Activated T-helper 9 cell treated with anti-CD3 and anti-CD28 coated beads, Interleukin-2, amount 50 U/mL, for 16 hours (primary cell): ENCODE measurements around the gene SORBS2.
A peak's percentile ranks its signal among the peaks of the same experiment; 100 is the strongest.

Experiments used
- DNase-seq: peaks from one replicate; pipeline ENCODE4 v3.0.0-alpha.2; 2020; ENCODE audit warnings: low read depth

Gene SORBS2

DNA sequence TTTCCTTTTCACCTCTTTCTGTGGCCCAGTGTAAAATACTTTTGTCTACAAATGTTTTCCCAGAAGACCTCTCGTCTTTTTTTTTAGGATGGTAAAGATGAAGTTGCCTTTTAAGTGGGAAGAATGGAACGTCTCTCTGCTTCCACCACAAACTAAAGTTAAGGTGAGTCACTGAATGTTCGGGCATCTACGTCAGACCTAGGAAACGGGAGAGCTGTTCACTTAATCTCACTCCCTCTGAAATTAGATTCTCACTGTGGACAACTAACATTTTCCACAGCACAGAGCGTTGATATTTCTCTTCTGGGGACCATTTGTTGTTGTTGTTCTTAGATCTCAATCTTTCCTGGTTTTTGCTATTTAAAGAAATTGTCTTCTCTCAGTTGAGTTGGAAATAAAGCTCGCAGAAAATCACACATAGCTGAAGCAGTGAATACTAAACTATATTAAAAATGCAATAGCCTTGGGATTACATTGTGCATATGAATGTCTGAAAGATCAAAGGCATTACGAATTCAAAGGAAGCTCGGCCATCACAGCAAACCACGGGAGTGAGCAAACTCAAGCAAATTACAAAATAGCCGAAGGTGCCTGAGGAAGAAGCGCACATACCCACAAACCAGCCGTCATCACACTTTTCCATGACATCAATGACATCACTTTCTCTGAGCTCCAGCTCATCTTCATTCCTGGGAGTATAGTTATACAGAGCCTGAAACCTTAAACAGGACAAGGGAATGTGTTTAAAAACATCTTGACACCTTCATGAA is 222.7 kb downstream of the SORBS2 start:
- no peak for DNase-seq

DNA sequence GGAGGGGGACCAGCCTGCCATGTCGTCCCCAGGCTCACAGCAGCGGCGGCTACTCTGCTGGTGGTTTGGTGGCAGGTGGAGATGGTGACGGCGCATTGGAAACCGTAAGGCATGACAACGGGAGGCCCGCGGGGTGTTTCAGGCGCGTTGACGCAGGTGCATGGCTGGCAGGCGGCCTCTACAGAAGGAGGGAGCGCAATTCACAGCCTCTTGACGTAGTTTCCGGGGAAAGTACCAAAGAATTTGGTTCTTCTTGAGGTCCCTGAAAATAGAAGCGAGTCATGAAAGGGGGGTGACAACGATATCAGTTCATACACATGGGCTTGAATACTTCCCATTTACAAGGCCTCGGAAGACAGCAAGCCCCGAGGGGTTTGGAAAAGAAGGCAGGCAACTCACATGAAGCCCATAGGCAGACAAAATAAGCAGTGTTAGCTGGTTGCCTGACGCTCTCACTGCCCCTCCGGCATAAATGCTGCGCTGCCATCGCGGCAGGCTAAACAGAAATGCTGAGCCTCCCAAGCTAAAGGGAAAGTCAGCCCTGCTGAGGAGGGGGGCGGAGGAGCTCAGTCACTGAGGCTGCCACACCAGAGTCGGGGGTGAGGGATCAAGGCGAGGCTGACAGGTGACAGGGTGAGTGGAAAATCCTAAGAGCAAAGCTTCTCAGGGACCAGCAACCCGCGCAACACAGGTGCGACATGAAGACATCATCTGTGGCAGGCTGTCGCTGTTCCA is 224.4 kb downstream of the SORBS2 start:
- DNase-seq, result peak; percentile 41

DNA sequence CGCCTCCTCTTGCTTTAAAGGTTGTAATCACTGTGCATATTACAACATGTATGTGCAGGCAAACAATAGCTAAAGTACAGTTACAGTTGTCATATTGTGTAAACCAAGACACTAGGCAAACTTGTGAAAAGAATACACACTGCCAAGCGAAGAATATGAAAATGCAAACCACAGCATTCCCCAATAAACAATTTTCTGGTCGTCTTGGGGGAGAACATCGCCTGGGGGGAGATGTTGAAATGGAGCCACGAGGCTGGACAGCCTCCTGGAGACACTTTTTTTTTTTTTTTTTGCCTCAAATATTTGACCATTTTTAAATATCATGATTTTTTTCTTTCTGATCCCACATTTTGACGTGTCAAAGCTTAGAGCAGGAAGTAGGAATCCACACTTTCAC is 225.0 kb downstream of the SORBS2 start:
- DNase-seq, result no peak

DNA sequence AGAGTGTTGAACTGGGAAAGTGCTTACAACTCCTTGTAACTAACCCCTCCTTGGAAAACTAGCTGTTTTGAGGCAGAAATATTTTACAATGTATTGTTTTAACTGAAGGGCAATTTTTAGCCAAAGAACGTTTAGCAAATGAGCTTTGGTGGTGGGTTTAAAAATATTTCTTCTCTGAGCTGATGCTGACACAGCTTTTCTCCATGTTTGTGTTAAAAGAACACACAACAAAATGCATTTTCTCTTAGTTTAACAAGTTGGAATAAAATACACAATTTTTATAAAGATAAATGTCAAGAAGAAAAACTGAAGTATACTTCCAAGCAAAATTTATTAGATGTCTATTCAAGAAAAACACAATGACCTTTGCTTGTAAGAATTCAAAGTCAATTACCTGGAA is 226.8 kb downstream of the SORBS2 start:
- no peak for DNase-seq

DNA sequence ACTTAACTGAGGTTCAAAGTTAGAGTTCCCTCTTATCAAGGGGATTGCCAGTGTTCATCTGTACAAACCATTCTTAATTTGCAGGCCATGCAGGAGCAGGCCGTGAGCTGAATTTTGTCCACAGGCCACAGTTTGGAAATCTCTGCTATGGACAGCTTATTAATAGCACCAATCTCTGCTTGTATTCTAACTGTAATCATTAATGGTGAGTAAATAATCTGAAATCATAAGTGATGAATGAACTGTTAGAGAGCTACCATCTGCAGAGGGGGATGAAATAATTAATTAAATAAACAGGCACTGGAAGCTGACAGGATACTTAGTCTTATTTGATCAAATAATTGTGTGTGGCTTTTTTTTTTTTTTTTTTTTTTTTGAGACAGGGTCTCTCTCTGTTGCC is 228.2 kb downstream of the SORBS2 start:
- DNase-seq, result no peak

DNA sequence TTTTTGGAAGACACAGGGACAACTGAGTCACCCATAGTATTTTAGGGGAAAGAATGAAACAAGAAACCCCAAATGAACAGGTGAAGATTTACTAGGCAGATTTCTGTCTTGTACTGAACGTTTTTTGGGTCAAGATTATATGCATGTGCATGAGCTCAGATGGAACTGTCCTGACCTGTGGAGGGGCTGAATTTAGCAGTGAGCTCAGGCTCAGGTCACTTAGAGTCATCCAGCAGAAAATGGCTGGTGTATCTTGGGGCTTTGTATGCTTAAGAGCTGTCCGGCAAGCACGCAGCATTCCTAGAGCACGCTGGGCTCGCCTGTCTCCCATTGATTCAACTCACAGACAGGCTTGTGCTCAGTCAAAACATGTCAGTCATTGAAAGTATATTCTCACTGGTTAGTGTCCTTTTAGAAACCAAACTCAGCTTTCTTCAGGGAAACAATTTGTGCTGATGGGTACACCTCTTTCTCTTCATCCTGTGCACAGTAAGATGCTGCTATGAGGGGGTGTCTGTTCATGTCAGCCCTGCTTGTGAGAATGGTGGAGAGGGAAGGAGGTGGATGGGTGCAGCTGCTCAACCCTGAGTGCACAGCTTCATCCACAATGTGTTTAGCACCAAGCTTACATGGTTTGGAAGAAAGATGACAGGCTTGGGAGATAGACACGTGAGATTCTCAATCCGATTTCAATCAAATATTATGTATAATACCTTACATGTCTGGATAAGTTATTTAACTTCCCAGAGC is 229.2 kb downstream of the SORBS2 start:
- no peak for DNase-seq

DNA sequence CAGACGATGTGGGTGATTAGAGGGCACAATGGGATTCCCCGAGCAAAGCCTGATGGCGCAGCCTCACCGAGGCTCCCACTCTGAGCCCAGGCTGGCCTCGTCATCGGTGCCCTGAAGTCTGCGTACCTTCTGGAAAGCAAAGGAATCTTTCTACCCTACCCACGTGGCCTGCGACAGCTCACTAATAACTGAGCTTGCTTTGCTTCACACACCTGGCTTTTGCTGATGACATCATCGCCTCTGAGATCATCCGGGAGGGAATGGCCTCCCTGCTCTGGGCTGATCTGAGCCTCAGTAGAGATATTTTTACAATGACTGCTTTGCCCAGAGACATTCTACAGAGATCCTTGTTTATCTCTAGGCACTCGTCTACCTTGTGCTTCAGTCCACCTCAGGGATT is 231.3 kb downstream of the SORBS2 start:
- no peak for DNase-seq

DNA sequence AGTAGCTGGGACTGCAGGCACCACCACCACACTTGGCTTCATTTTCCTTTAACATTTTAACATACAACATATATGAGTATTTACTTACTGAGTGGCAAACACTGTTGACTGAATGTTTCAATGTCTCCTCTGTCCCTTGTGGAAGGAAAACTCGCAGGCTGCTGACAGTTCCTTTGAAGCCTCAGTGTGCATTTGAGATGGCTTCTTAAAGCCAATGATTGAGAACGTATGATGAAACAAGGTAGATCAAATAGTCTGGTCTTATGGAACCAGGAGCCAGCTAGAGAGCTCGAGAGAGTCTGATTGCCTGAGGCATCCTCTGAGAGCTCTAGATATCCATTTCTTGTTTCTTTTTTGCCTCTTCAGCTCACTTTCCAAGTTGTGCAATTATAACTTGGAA is 233.7 kb downstream of the SORBS2 start:
- DNase-seq, result no peak

DNA sequence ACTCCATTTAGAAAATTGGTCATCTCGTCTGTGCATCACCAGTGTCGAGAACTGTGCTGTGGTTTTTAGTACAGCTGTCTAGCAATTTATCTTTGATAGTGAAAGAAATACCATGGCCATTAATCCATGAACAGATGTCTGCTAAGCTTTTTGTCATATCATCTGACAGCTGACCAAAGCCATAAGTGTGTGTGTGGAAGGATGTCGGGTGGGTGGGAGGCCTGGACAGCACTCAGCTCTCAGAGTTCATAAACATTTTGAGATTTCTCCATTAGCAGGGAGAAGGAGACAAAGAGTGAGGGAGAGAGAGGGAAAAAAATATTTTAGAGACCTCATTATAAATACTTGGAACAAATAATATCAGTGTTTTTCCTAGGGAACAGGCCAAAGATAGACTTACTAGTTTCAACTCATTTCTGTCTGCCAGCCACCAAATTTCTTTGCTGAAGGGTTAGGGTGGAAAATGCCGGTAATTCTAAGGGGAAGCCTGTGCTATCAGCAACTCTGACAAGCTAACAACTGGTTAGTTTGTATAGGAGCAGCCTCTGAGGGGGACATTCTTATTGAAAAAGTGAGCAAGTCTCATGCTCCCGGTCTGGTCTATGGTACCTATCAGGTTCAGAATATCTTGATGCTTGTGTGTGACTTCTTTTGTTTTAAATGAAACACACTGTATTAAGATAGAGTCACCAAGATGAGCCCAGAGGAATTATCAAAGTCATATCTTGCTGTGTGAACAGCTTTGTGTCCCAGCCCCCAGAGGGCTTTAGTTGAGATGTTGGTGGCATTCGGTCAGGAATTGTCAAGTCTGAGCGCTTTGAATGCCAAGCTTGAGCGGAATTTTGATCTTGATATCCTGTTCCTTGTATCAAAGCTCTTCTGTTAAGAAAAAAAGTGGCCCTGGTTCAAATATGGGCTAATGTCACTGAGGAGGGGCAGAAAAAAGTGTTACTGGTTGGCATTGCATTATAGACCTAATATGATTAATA is 234.7 kb downstream of the SORBS2 start:
- no peak for DNase-seq

DNA sequence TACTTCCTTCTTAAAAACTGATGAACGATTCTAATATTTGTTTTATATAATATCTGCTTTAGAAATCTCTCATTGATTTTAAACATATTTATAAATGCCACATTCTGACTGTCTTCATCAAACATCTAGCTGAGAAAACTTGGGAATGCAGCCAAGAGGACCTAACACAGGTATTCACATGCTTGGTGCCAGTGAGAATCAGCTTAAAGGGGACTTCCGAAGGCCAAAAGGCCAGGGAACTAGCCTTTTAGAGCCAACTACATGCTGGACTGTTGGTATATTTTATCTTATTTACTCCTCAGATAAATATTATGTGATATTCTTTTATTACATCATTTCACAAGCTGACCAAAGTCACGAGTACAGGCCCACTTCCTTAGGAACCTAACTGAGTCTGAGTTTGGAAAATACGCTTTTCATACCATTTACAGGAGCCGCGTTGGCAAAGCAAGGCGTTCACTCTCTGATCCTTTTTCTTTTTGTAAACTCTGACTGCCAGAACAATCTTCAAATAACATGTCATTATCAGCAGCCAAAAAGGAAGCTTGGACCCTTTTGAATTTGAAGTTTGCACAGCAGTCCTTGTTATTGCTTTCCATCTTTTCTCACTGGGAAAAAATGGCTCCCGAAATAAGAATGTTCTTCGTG is 235.6 kb downstream of the SORBS2 start:
- no peak for DNase-seq

DNA sequence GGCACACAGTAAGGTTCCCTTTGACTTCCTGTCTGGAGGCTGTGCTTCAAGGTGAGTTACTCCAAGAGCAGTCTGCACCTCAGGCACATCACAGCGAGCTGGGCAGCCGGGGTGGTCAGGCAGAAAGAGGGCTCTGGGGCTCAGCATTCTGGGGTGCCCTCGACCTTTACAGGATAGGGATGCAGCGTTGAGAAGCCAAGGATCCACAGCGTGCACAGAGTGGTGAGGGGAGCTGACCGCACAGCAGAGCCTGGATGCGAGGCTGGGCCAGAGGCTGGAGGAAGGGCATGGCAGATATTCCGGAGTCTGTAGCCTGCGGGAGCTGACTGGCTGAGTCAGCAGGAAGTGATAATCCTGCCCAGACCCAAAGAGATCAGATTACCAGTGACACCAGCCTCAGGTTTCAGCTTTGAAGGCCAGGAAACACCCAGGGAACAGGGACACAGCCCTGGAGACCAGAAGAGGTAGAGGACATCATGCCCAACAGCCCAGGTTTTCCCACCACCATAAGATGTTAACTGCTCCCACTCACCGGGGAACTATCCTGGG is 238.3 kb downstream of the SORBS2 start:
- DNase-seq, result no peak

DNA sequence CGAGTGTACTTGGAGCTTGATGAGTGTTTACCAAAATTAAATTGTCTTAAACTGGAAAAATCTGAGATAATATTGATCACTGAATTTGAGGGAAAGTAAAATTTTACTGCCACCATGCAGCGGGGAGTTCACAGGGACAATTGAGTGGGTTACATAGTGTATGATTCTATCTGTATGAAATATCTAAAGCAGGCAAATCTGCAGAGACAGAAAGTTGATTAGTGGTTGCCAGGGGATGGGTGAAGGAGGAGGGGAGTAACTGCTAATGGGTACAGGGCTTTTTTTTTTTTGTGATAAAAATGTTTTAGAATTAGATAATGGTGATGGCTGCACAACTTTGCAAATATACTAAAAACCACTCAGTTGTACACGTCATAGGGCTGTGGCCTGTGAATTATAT is 241.3 kb downstream of the SORBS2 start:
- DNase-seq, result no peak

DNA sequence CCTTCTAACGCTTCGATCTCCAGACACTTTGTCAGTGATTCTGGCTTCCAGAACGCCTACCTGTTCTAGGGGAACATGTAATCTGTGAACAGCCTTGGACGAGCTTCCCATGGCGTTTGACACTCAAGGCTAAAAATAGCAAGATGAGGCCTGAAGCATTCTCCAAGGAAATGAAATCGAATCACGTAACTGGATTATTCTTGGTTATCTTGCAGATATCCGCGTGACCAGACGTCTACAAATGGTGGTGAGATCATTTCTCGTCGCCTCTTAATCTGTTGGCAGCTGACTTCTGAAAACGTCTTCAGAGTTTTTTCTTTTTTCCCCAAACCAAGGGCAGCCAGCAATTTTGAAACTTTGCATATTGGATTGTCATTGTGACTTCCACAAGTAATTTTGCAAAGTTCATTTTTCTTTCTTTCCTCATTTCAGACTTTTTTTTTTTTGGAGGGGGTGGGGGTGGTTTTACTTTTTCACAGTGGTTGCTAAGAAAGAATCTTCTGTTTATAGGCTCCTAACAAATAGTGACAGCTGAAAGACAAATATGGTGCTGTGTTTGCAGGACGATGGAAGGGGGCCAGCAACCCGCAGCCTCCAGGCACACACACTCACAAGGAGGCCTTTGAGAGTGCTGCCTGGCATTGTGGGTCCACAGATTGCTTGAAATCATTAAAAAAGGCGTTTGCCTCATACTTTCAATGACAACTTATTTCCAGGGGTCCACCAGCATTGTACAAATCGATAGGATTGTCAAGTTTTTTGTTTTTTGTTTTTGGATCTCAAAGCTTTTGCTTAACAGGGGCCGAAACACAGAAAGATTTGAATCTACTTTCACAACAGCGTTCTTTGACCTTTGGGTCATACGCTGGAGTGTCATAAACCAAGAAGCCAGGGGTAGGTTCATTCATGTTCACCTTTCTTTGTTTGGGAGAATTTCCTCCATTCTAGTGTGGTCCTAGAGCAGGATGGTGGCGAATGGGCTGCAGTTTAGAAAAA is 244.3 kb downstream of the SORBS2 start:
- no peak for DNase-seq

DNA sequence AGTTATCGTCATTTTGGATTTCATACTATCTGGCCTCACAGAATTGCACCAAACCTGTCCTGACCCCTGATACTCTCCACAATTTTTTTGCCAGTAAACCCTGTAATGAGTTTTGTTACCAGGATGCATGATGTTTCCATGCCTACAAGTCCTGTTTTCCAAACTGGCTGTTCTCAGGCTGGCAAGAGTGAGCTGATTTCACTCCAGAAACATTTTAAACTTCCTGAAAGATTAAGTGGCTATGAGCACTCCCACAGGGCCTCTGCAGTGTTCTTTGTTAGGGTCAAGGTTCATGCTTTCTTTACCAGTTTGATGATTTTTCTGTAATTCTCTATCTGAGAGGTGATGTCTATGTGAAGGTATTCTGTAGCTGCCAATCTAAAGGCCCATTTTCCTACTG is 245.0 kb downstream of the SORBS2 start:
- DNase-seq, result no peak

DNA sequence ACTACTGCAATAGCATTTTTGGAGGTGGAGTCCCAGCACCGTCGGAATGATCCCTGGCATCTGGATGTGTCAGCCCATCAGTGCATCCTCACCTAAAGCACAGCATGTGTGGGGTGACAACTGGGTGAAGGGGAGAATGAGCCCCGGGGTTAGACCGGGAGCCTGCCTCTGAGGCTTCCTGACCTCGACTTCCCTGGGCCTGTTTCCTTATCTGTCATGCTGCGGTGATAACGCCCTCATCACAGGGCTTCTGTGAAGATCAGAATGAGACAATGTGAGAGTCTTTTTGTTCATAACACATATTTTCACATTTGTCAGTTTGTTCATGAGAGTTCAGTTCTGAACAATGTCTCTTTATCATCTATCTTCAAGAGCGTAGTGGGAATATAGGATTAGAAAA is 245.6 kb downstream of the SORBS2 start:
- DNase-seq, result no peak

DNA sequence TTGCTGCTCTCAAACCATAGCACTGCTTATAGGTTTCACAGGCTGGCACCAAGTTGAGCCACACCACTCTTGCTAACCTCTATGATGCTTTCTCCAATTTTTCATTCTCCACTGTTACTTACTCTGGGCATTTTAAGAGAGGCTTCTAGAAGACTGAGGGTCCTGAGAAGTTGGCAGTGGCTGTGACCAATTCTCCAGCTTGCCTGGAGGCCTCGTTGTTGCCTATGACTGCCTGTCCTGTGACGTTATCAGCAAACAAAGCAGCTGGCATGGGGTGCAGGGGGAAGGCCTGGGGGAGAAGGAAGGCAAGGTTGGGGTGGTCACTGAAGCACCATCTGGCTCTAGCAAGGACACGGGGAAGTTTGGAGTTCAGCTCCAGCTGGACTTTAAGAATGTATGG is 246.3 kb downstream of the SORBS2 start:
- DNase-seq, result no peak

DNA sequence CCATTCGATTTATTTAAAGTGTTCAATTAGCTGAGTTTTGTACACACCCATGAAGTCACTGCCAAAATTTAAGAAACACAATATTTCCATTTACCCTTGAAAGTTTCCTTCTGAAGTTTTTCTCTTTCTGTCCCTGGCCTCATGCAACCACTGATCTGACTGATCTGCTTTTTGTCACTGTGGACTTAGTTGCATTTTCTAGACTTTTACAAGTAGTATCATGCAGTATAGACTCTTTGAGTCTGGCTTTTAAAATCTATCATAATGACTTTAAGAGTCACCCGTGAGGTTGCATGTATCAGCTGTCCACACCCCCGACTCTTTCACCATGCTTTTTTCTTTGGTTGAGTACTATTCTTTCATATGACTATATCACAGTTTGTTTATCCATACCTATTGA is 247.6 kb downstream of the SORBS2 start:
- no peak for DNase-seq

DNA sequence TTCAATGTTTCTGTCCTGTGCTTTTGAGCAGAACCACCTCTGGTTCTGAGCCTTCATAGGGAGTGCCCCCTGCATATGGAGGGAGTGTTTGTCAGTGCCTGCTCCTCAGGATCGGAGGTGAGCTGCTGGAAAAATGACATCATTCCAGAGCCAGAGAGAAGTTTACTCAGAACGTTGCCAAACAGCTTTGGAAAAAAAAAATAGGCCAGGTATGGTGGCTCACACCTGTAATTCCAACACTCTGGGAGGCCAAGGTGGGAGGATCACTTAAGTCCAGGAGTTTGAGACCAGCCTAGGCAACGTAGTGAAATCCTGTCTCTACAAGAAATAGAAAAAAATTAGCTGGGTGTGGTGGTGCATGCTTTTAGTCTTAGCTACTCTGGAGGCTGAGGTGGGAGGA is 249.5 kb downstream of the SORBS2 start:
- DNase-seq, result no peak

DNA sequence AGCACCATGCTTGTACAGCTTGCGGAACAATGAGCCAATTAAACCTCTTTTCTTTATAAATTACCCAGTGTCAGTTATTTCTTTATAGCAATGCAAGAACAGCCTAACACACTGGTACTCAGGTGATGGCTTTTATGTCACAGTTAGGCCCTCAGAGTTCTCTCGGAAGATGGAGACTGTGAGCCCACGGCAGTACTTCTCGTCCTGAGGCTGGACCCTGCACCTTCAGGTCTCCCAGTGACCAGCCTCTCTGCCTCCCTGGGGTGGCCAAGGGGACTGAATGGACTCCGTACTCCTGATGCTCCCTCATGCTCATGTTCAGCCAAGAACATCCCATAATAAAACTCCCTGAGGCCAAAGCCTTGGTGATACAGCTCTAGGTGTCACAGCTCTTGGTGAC is 251.7 kb downstream of the SORBS2 start:
- DNase-seq, result no peak

DNA sequence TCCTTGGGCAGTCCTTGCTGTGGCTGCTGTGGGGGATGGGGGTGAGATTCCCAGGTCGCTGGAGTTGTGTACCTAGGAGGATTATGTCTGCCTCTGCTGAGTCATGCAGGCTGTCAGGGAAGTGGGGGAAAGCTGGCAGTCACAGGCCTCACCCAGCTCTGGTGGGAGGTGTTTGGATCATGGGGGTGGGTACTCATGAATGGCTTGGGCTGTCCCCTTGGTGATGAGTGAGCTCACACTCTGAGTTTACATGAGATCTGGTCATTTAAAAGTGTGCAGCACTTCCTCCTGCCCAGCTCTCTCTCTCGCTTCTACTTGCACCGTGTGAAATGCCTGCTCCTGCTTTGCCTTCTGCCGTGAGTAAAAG is 252.1 kb downstream of the SORBS2 start:
- DNase-seq, result no peak
